Left lung (tissue), 10 donors: Measurements from ENCODE around the gene ARHGAP1. TPM values are rescaled to one million over a fixed set of nuclear protein-coding genes. Genes with fewer than 3 reads are reported as not detected.

Experiments used
- ATAC-seq: fragments of 200-7000 bp; cut with Tn5 transposase; one replicate; pipeline ENCODE4 v1.9.1; 2020; ENCODE audit warnings: moderate library complexity
- DNase-seq, 4 donors: peaks; one replicate each; pipeline ENCODE4 v3.0.0-alpha.2; 2013 to 2020
- H3K27ac ChIP-seq, 2 donors: fragments of 200-600 bp; sonication (generic) in 1 of 2; one replicate each; pipeline versions ENCODE4 v1.5.0 to v1.8.0; 2020 to 2021
- H3K27me3 ChIP-seq, 2 donors: fragments of 200-600 bp; sonication (generic) in 1 of 2; one replicate each; pipeline versions ENCODE4 v1.5.0 to v1.8.0; 2020 to 2021
- H3K36me3 ChIP-seq, 2 donors: fragments of 200-600 bp; sonication (generic) in 1 of 2; one replicate each; pipeline versions ENCODE4 v1.5.0 to v1.8.0; 2020 to 2021
- H3K4me1 ChIP-seq, 2 donors: fragments of 200-600 bp; one replicate each; pipeline ENCODE4 v1.8.0; 2021
- H3K4me3 ChIP-seq, 2 donors: fragments of 200-600 bp; sonication (generic) in 1 of 2; one replicate each; pipeline versions ENCODE4 v1.5.0 to v1.8.0; 2020 to 2021; ENCODE audit warnings: mild to moderate bottlenecking in 1 of 2
- H3K9me3 ChIP-seq, 2 donors: fragments of 200-600 bp; sonication (generic) in 1 of 2; one replicate each; pipeline versions ENCODE4 v1.5.0 to v1.8.0; 2020 to 2021
- intact Hi-C, 2 donors: fragments of 100-400 bp; cut with DNase I; formaldehyde crosslinking; loops; one replicate each; pipeline versions ENCODE4 v1.11.2 to v1.14.2; 2022
- polyA plus RNA-seq, 6 donors: library from polyadenylated mRNA; unstranded; fragments of 120-200 nt; gene quantifications; one replicate each; pipeline ENCODE4 v1.2.1, GENCODE V29; 2013; ENCODE audit not compliant: insufficient read length in 6 of 6
- total RNA-seq, 2 donors: library from RNA; stranded (reverse); fragmentation: NEBNext Ultra II Directional; extraction: Animal tissue kit (Norgen Biotek cat#: 25700); gene quantifications; one replicate each; pipeline ENCODE4 v1.2.1, GENCODE V29; 2021
- TF ChIP-seq, protein P1 (sequence below), 2 donors: fragments of 200-600 bp; sonication (generic) in 1 of 2; IDR thresholded peaks; one replicate each; pipeline versions ENCODE4 v1.5.0 to v1.8.0; 2021; ENCODE audit warnings: antibody characterized with exemption in 2 of 2
- donor health status: DM: no; HTN: yes; CAD: no.
- donor health status: DM: no; HTN: no; CAD: no.

Gene ARHGAP1
- total and polyA plus RNA-seq, 8 donors: 59.9 to 90.3 (median 67.0) TPM

DNA sequence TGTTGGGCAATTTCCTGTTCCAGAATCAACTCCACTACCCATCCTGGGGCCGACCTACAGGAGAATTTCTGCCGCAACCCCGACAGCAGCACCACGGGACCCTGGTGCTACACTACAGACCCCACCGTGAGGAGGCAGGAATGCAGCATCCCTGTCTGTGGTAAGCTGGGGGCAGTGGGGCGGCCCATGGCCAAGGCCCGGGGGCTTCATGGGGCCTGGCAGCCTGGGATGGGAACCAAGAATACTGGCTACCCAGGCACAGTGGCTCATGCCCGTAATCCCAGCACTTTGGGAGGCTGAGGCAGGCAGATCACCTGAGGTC, 22.9 kb upstream of the ARHGAP1 start:
- no peaks in the 10 kb centered on the region for H3K9me3 ChIP-seq
- TF ChIP-seq, protein P1, sequence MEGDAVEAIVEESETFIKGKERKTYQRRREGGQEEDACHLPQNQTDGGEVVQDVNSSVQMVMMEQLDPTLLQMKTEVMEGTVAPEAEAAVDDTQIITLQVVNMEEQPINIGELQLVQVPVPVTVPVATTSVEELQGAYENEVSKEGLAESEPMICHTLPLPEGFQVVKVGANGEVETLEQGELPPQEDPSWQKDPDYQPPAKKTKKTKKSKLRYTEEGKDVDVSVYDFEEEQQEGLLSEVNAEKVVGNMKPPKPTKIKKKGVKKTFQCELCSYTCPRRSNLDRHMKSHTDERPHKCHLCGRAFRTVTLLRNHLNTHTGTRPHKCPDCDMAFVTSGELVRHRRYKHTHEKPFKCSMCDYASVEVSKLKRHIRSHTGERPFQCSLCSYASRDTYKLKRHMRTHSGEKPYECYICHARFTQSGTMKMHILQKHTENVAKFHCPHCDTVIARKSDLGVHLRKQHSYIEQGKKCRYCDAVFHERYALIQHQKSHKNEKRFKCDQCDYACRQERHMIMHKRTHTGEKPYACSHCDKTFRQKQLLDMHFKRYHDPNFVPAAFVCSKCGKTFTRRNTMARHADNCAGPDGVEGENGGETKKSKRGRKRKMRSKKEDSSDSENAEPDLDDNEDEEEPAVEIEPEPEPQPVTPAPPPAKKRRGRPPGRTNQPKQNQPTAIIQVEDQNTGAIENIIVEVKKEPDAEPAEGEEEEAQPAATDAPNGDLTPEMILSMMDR (IDR thresholded peaks at IDR 0.05): no peak
- H3K27me3 ChIP-seq: no peaks in the 10 kb centered on the region
- no peaks in the 10 kb centered on the region for H3K36me3 ChIP-seq
- no peaks in the 10 kb centered on the region for H3K4me1 ChIP-seq
- H3K27ac ChIP-seq: no peak overlapping the region
- no peak overlapping the region for H3K4me3 ChIP-seq
- intact Hi-C loops: no loop called here
- DNase-seq: no peak
- ATAC-seq: no peak

DNA sequence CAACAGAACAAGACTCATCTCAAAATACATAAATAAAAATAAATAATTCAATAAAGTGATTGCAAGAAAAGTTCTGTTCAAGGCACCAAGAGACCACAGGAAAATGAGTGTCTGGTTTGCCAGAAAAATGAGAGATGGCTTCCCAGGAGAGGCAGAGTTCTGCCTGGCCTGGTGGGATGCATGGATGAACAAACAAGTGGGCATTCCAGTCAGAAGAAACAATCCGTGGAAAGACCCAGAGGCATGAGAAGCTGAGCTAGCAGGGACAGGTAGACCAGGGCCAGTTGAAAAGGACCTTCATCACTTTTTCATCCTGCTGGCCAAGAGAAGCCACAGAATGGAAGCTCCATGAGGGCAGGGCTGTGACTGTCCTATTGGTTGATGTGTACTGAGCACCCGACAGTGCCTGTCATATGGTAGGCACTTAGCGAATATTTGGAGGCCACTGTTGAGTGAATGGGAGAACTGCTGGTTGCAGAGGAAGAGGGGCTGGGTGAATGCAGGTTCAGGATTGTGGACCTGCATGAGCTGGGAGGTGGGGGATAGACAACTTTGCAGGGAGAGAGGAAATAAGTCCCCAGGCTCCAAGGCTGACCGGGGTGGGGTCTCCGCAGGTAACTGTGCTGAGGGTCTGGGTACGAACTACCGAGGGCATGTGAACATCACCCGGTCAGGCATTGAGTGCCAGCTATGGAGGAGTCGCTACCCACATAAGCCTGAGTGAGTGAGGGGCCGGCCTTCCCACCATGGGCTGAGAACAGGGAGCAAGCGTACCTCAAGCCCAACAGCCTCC, 22.3 kb upstream of the ARHGAP1 start:
- Histone ChIP-seq H3K36me3 (no peaks in the 10 kb centered on the region), H3K27me3 (no peaks in the 10 kb centered on the region), H3K4me3 (no peak overlapping the region), H3K27ac (no peak overlapping the region), H3K9me3 (no peaks in the 10 kb centered on the region), H3K4me1 (no peaks in the 10 kb centered on the region)
- ATAC-seq (no peak), DNase-seq (no peak)
- intact Hi-C loops: no loop called here
- TF ChIP-seq, protein P1 (IDR thresholded peaks at IDR 0.05): no peak

DNA sequence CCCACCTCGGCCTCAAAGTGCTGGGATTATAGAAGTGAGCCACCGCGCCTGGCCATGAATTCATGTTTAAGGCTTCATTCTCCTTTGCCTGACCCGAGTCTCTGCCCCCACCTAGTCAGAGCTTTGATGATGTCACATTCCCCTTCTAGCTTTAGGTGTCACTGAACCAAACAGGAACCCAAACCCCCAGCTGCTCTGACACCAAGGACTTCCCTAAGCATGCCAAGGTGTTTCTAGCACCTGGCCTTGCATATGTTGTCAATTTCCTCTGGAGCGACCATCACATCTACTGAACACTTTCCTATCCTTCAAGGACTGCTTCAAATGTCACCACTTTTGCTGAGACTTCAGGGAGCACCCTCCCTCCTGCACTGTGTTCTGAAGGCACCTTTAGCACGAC, 20.9 kb upstream of the ARHGAP1 start:
- Histone ChIP-seq H3K36me3 (no peaks in the 10 kb centered on the region), H3K9me3 (no peaks in the 10 kb centered on the region), H3K27me3 (no peaks in the 10 kb centered on the region), H3K4me3 (no peak overlapping the region), H3K4me1 (no peaks in the 10 kb centered on the region), H3K27ac (no peak overlapping the region)
- TF ChIP-seq, protein P1 (IDR thresholded peaks at IDR 0.05): no peak
- intact Hi-C loops: no loop called here
- DNase-seq: no peak
- ATAC-seq: no peak

DNA sequence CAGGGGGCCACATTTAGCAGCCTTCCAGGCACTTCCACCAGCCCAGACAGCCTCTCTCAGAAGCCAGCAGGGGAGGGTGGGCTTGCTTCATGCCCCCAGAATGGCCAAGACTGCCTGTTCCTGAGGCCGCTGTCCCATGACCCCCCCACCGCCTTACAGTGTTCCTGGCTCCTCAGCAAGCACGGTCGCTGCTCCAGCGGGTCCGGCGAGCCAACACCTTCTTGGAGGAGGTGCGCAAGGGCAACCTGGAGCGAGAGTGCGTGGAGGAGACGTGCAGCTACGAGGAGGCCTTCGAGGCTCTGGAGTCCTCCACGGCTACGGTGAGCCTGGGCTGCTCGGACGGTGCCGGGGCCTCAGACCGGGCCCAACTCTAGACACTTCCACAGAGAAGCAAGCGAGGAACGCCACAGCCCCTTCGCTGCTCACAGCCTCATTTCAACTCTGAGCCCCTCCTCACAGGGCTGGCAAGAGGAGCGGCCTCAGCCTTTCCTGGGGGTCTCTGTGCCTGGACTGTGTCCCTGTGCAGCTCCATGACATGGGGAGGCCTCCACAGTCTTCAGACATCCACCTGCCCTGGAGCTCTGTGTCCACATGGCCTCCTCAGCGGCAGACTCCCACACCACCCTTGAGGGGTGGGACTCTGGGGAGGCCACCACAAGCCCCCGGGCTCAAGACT, 19.3 kb upstream of the ARHGAP1 start:
- Histone ChIP-seq H3K36me3 (no peaks in the 10 kb centered on the region), H3K27ac (no peak overlapping the region), H3K9me3 (no peaks in the 10 kb centered on the region), H3K4me1 (no peaks in the 10 kb centered on the region), H3K27me3 (no peaks in the 10 kb centered on the region), H3K4me3 (no peak overlapping the region)
- TF ChIP-seq, protein P1 (IDR thresholded peaks at IDR 0.05): no peak
- ATAC-seq: no peak
- intact Hi-C loops: no loop called here
- DNase-seq: peak in 1 of 4 donors; percentile 69

DNA sequence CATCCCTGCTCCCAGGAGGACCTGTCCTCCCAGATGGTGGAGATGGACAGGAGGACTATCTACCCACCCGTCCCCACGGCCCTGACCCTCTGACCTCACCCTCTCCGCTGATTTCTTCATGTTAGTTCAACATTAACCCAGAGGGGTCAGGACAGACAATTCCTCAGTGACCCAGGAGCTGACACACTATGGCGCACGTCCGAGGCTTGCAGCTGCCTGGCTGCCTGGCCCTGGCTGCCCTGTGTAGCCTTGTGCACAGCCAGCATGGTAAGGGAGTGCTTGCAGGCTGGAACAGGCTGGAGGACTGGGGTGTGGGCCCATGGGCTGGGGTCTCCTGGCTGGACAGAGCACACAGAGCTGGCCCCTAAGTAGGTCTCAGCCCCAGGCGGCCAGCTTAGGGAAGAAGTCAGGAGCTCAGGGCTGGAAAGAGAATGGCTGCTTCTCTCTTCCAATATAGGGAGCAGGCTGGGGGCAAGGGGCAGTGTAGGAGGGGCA, 18.7 kb upstream of the ARHGAP1 start, which contains the start of gene F2:
F2 (plus strand) TSS at position 166 of the 495 bp plus-strand sequence; CDS start at position 189, 23 bp downstream.
- no peak for DNase-seq
- Histone ChIP-seq H3K36me3 (no peaks in the 10 kb centered on the region), H3K4me3 (no peak within 1 kb of the TSS), H3K27ac (no peak within 1 kb of the TSS), H3K9me3 (no peaks in the 10 kb centered on the region), H3K27me3 (no peaks in the 10 kb centered on the region), H3K4me1 (no peaks in the 10 kb centered on the region)
- TF ChIP-seq, protein P1 (IDR thresholded peaks at IDR 0.05): no peak
- intact Hi-C loops: no loop called here
- no peak for ATAC-seq
